Epithelial cell of esophagus (primary cell): ENCODE measurements around the gene PDE5A.
A peak's percentile ranks its signal among the peaks of the same experiment; 100 is the strongest.

Experiments used
- DNase-seq: peaks from one replicate; pipeline ENCODE4 v3.0.0; 2010; ENCODE audit warnings: low read depth
- H3K4me3 ChIP-seq: 2 replicates; pipeline ENCODE4 v1.5.1; 2011; ENCODE audit warnings: mild to moderate bottlenecking, low read length, control low read depth
- TF ChIP-seq, protein P1 (sequence below): IDR thresholded peaks from 2 replicates; pipeline ENCODE4 v1.5.1; 2011; ENCODE audit warnings: low read depth, mild to moderate bottlenecking, low read length, control low read depth, inconsistent platforms; ENCODE audit not compliant: insufficient read depth; ENCODE audit errors: missing control alignments

The PDE5A gene

DNA sequence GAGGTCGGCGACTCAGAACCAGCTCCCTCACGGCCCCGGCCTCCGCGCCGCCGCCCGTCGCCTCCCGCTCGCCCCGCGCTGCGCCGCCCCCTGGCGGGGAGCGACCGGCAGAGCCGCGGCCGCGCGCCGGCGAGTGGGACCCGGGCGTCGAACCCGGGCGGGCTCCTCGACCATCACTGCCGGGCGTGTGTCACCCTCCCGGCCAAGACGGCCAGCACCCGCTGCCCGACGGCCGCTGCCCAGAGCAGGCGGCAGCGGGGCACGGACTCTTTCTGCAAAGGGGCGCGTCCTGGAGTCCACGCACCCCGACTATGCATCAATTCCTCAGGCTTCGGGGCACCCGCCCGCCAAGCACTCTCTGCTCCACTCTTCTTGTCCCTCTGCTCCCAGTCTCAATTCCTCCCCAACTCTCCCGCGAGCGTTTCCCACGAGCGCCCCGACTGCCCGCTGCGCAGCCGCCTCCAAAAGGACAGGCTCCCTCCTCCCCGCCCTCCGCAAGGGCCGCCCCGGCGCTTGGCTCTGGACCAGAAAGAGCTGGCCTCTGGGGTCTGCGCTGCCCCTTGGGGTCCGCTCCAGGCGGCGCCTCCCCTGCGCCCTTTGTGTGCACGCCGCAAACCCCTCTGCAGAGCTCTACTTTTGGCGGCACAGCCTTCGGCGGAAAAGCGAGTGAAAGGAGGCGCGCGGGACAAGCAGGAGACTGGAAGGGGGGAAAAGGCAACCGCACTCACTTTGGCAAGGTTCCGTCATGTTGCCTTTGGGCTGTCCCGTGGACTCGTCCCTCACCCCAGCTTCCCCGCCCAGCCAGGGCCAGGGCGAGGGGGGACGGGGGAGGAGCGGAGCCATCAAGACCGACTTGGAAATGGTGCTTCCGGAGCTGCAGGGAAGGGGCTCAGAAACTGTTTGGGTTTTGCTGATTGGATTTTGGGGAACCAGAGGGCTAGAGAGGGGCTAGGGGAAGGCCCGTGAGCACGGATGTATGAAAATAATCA is 1.0 kb downstream of the PDE5A start:
- TF ChIP-seq, protein P1, sequence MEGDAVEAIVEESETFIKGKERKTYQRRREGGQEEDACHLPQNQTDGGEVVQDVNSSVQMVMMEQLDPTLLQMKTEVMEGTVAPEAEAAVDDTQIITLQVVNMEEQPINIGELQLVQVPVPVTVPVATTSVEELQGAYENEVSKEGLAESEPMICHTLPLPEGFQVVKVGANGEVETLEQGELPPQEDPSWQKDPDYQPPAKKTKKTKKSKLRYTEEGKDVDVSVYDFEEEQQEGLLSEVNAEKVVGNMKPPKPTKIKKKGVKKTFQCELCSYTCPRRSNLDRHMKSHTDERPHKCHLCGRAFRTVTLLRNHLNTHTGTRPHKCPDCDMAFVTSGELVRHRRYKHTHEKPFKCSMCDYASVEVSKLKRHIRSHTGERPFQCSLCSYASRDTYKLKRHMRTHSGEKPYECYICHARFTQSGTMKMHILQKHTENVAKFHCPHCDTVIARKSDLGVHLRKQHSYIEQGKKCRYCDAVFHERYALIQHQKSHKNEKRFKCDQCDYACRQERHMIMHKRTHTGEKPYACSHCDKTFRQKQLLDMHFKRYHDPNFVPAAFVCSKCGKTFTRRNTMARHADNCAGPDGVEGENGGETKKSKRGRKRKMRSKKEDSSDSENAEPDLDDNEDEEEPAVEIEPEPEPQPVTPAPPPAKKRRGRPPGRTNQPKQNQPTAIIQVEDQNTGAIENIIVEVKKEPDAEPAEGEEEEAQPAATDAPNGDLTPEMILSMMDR = no peak
- DNase-seq = peak; percentile 57
- peak overlapping the region; percentile 63 for H3K4me3 ChIP-seq

DNA sequence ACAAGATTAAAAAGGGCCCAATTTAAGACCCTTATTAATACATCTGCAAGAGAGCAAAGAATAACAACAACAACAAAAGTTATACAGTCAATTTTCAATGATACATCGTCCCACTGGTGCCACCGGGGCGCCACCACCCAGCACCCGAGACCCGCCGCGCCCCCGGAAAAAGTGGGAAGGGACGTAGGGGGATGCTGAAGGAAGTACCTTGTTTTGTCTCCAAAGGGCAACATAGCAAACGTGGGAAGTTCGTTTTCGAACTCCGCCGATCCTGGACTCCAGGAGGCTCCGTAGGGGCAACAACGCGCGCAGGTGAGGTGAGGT is 1.7 kb downstream of the PDE5A start:
- H3K4me3 ChIP-seq = peak overlapping the region; percentile 63
- DNase-seq = no peak
- TF ChIP-seq, protein P1 = peak; percentile 11

DNA sequence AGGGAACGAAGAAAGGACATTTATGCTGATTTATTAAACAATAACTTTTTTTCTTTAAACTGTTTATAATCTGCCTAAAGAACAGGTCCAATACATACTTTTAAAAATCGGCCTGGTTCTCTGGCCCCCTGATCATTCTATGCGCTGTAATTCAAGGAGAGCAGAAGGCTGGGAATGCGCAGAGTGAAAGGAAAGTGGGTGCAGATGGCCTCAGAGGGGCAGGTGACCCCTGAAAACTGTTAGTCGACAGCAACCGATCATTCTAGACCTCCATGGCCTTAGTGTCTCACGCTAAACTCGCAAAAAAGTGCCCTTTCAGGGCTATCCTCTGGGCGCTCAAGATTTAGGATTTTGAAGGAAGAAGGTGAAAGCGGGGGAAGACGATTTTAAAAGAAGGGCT is 2.2 kb downstream of the PDE5A start:
- DNase-seq = no peak
- peak overlapping the region; percentile 63 for H3K4me3 ChIP-seq
- TF ChIP-seq, protein P1 = no peak

DNA sequence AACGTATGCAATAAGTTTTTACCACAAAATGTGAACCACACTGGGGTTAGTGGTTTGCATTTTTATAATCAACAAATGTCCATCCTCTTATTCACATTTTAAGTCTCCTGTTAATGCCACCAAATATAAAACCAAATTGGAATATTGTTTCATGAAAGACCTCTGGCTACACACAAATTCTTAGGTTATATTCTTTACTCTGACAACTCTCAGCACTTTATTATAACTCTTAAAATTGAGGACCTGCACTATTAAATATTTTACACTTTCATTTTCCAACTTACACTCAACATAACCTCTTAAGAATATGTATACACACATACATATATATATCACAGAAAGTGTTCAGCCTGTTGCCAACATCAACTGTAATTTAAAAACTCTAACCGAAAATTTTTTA is 2.8 kb downstream of the PDE5A start:
- TF ChIP-seq, protein P1 = no peak
- no peak overlapping the region for H3K4me3 ChIP-seq
- no peak for DNase-seq

DNA sequence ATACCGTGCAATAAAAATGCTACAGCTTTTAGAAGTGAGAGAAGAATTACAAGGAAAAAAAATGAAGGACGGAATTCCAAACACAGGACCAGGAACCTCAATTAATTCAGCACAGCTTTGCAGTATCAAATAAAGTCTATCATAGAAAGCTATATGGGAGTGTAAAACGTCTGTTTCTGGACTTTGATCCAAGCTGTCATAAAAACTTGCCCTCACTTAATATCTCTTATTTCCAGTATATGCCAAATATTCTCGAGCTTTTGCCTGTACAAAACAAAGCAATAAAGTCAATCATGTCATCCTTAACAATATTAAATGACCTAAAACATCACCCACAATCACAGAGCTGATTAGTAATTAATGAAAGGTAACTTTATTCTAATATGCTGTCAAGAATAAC is 4.2 kb downstream of the PDE5A start:
- no peak overlapping the region for H3K4me3 ChIP-seq
- no peak for DNase-seq
- TF ChIP-seq, protein P1 = no peak

DNA sequence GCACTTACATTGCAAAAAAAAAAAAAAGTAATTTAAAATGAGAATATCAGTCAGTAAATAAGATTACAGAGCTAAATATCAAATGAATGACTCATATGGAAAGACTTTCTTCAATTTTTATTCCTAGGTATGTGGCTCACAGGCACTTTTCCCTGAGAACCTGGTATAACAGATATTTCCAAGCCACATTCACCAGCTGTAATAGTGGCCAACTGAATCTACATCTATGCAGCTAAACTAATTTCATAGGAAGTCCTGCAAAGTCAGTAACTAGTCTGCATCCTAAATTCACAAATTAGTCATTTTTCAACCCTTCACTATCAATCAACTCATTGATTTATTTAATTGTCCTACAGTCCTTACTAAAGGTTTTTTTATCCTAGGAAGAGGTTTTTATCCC is 5.6 kb downstream of the PDE5A start:
- no peak overlapping the region for H3K4me3 ChIP-seq
- DNase-seq = no peak

More for the DNA sequence above, 5.6 kb downstream of the PDE5A start:
- TF ChIP-seq, protein P1 = no peak
